ENCODE results near the gene C3.
A peak's percentile ranks its signal among the peaks of the same experiment; 100 is the strongest.

Gene C3

GRCh38 chr19:6730153-6730804 is 9.8 kb upstream of the C3 start:
- no peak overlapping the region for H3K27ac ChIP-seq (ENCODE audit: low read length)
- TF ChIP-seq EZH2phosphoT487 (IDR thresholded peaks at IDR 0.05; ENCODE audit: low read depth) (no peak), CTCF (IDR thresholded peaks at IDR 0.05; ENCODE audit: low read depth, low read length) (no peak)
- H3K9me3 ChIP-seq (ENCODE audit: insufficient read depth, low read length) = no peaks in the 10 kb centered on the region
- H3K4me3 ChIP-seq (ENCODE audit: low read length) = no peak overlapping the region
- no peaks in the 10 kb centered on the region for H3K79me2 ChIP-seq (ENCODE audit: low read length)
- H2AFZ ChIP-seq (ENCODE audit: low read depth, low read length) = no peak overlapping the region
- H3K27me3 ChIP-seq (ENCODE audit: low read depth, low read length) = no peaks in the 10 kb centered on the region
- H3K4me1 ChIP-seq (ENCODE audit: low read length) = peaks cover 14% of the 10 kb centered on the region
- peaks cover 5% of the 10 kb centered on the region for H3K36me3 ChIP-seq (replicated peaks; ENCODE audit: low read depth, low read length)
- H3K4me2 ChIP-seq (ENCODE audit: low read length) = no peak overlapping the region
- H3K9ac ChIP-seq (ENCODE audit: low read length) = no peak overlapping the region
- H4K20me1 ChIP-seq (ENCODE audit: insufficient read depth, low read length) = no peaks in the 10 kb centered on the region

DNA sequence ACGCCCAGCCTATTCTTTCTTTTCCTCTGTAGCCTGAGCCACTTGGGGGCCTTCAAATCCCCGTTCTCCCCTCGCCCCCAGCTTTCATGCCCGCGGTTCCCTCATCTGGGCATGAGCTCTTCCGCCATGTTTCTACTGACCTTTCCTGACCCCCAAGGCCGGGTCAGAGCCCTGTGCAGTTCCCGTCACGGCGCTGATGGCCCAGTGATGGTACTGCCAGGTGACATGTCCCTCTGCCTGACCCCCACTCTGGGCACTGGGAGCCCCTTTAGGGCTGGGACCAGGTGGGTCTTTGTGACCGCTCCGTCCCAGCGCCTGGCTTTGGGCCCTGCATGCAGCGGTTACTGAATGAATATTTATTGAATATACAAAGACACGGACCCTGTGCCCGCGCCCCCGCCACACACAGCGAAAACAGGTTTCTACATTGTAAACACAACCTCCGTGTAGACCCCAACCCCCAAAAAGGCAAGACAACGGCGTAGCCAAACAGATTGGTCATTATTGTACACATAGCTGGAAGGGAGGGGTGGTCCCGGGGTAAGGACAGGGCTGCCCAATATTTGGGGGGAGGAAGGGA is 9.2 kb upstream of the C3 start:
- no peak overlapping the region for H2AFZ ChIP-seq (ENCODE audit: low read depth, low read length)
- H3K4me2 ChIP-seq (ENCODE audit: low read length) = no peak overlapping the region
- H4K20me1 ChIP-seq (ENCODE audit: insufficient read depth, low read length) = no peaks in the 10 kb centered on the region
- H3K4me3 ChIP-seq (ENCODE audit: low read length) = no peak overlapping the region
- no peaks in the 10 kb centered on the region for H3K79me2 ChIP-seq (ENCODE audit: low read length)
- no peaks in the 10 kb centered on the region for H3K9me3 ChIP-seq (ENCODE audit: insufficient read depth, low read length)
- H3K27me3 ChIP-seq (ENCODE audit: low read depth, low read length) = no peaks in the 10 kb centered on the region
- H3K9ac ChIP-seq (ENCODE audit: low read length) = no peak overlapping the region
- H3K4me1 ChIP-seq (ENCODE audit: low read length) = peaks cover 14% of the 10 kb centered on the region
- H3K27ac ChIP-seq (ENCODE audit: low read length) = no peak overlapping the region
- H3K36me3 ChIP-seq (replicated peaks; ENCODE audit: low read depth, low read length) = peaks cover 5% of the 10 kb centered on the region
- no peak for TF ChIP-seq CTCF (IDR thresholded peaks at IDR 0.05; ENCODE audit: low read depth, low read length)
- no peak for TF ChIP-seq EZH2phosphoT487 (IDR thresholded peaks at IDR 0.05; ENCODE audit: low read depth)

DNA sequence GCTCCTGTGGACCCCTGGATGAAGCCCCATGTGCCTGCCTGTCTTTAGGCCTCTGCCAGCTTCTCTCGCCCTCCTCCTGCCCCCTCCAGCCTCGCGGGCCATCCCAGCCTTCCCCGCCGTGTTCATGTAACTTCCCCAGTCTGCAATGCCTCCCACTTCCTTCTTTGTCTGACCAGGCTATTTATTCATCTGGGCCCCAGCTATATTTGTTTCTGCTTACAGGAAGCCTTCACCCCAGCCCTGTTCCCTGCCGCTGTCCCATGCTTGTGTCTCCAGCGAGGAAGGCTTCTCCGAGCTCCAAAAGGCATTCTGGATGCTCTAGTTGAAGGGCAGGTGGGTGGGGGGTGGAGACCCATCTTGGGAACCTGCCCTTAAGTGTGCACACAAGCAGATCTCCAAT is 7.9 kb upstream of the C3 start:
- Histone ChIP-seq H2AFZ (ENCODE audit: low read depth, low read length) (peak overlapping the region; percentile 84), H4K20me1 (ENCODE audit: insufficient read depth, low read length) (no peaks in the 10 kb centered on the region), H3K4me2 (ENCODE audit: low read length) (peak overlapping the region; percentile 64), H3K79me2 (ENCODE audit: low read length) (no peaks in the 10 kb centered on the region), H3K4me3 (ENCODE audit: low read length) (peak overlapping the region; percentile 31), H3K9ac (ENCODE audit: low read length) (peak overlapping the region; percentile 34; the same call in 1 of the 2 replicates), H3K36me3 (replicated peaks; ENCODE audit: low read depth, low read length) (peaks cover 5% of the 10 kb centered on the region), H3K9me3 (ENCODE audit: insufficient read depth, low read length) (no peaks in the 10 kb centered on the region), H3K27ac (ENCODE audit: low read length) (peak overlapping the region; percentile 48), H3K4me1 (ENCODE audit: low read length) (peaks cover 14% of the 10 kb centered on the region), H3K27me3 (ENCODE audit: low read depth, low read length) (no peaks in the 10 kb centered on the region)
- TF ChIP-seq CTCF (IDR thresholded peaks at IDR 0.05; ENCODE audit: low read depth, low read length) (no peak), EZH2phosphoT487 (IDR thresholded peaks at IDR 0.05; ENCODE audit: low read depth) (no peak)

DNA sequence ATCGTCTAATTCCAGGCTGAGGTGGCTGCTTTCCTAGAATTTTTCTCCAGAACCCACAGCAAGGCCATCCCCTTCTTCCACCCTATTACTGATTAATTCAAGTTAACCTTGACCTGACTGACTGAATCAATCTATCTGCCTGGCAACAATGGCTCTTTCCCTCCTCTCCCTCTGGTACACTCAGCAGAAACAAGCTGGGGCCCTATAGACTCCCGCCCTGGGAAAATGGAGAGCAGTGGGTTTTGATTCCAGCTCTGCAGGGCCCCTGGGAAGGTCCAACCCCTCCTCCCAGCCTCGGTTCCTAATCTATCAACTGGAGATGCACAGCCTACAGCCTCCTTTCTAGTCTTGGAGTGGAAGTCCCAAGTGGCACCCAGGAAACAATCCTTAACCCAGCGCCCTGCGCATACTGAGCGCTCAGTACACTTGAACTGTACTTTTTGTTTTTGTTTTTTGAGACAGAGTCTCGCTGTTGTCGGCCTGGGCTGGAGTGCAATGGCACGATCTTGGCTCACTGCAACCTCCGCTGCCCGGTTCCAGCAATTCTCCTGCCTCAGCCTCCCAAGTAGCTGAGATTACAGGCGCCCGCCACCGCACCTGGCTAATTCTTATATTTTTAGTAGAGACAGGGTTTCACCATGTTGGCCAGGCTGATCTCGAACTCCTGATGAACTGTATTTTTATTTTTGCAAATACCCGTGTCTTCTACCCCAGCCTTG is 5.2 kb upstream of the C3 start:
- no peak overlapping the region for H3K4me2 ChIP-seq (ENCODE audit: low read length)
- no peaks in the 10 kb centered on the region for H3K79me2 ChIP-seq (ENCODE audit: low read length)
- peaks cover 5% of the 10 kb centered on the region for H3K36me3 ChIP-seq (replicated peaks; ENCODE audit: low read depth, low read length)
- peaks cover 33% of the 10 kb centered on the region for H3K4me1 ChIP-seq (ENCODE audit: low read length)
- no peak overlapping the region for H2AFZ ChIP-seq (ENCODE audit: low read depth, low read length)
- no peak overlapping the region for H3K4me3 ChIP-seq (ENCODE audit: low read length)
- TF ChIP-seq CTCF (IDR thresholded peaks at IDR 0.05; ENCODE audit: low read depth, low read length) = no peak
- no peak for TF ChIP-seq EZH2phosphoT487 (IDR thresholded peaks at IDR 0.05; ENCODE audit: low read depth)
- no peaks in the 10 kb centered on the region for H4K20me1 ChIP-seq (ENCODE audit: insufficient read depth, low read length)
- H3K27me3 ChIP-seq (ENCODE audit: low read depth, low read length) = no peaks in the 10 kb centered on the region
- H3K27ac ChIP-seq (ENCODE audit: low read length) = no peak overlapping the region
- no peak overlapping the region for H3K9ac ChIP-seq (ENCODE audit: low read length)
- H3K9me3 ChIP-seq (ENCODE audit: insufficient read depth, low read length) = no peaks in the 10 kb centered on the region
